Trophoblast cell (in vitro differentiated cells and primary cell): ENCODE data around the gene GLG1.

ENCODE experiments used
- DNase-seq, 2 donors: peaks; one replicate each; pipeline ENCODE4 v3.0.0-alpha.2; 2016
- H2AFZ ChIP-seq: 2 replicates; pipeline ENCODE4 v1.6.1; 2013; ENCODE audit warnings: low read length, moderate library complexity, mild to moderate bottlenecking; ENCODE audit not compliant: insufficient read depth, poor library complexity
- H2AK5ac ChIP-seq: 2 replicates; pipeline ENCODE4 v1.6.1; 2013; ENCODE audit warnings: mild to moderate bottlenecking, low read length
- H2BK120ac ChIP-seq: 2 replicates; pipeline ENCODE4 v1.6.1; 2013; ENCODE audit warnings: low read length, mild to moderate bottlenecking, moderate library complexity; ENCODE audit not compliant: insufficient read depth, poor library complexity
- H2BK12ac ChIP-seq: 2 replicates; pipeline ENCODE4 v1.6.1; 2013; ENCODE audit warnings: mild to moderate bottlenecking, low read length, moderate library complexity
- H2BK5ac ChIP-seq: 2 replicates; pipeline ENCODE4 v1.6.1; 2013; ENCODE audit warnings: low read length, low read depth, moderate library complexity, mild to moderate bottlenecking; ENCODE audit not compliant: poor library complexity
- H3K14ac ChIP-seq: 2 replicates; pipeline ENCODE4 v1.6.1; 2013; ENCODE audit warnings: mild to moderate bottlenecking, low read length
- H3K18ac ChIP-seq: 2 replicates; pipeline ENCODE4 v1.6.1; 2013; ENCODE audit warnings: mild to moderate bottlenecking, low read length
- H3K23ac ChIP-seq: 2 replicates; pipeline ENCODE4 v1.6.1; 2013; ENCODE audit warnings: low read length
- H3K27ac ChIP-seq: 2 replicates; pipeline ENCODE4 v1.5.1; 2013; ENCODE audit warnings: low read depth, mild to moderate bottlenecking, inconsistent platforms, low read length, moderate library complexity
- H3K27me3 ChIP-seq: 2 replicates; pipeline ENCODE4 v1.6.1; 2013; ENCODE audit warnings: inconsistent platforms, mild to moderate bottlenecking, low read length, moderate library complexity; ENCODE audit not compliant: insufficient read depth
- H3K36me3 ChIP-seq, 2 experiments: 1 replicate in 1 of 2; 2 replicates in 1 of 2; pipeline ENCODE4 v1.6.1; 2013; ENCODE audit warnings: low read length in 2 of 2, mild to moderate bottlenecking in 2 of 2, moderate library complexity in 1 of 2; ENCODE audit not compliant: insufficient read depth in 2 of 2, control insufficient read depth in 1 of 2
- H3K4ac ChIP-seq: 2 replicates; pipeline ENCODE4 v1.6.1; 2013; ENCODE audit warnings: low read depth, mild to moderate bottlenecking, low read length, moderate library complexity
- H3K4me1 ChIP-seq, 2 experiments: 1 replicate in 1 of 2; 2 replicates in 1 of 2; pipeline ENCODE4 v1.6.1; 2013; ENCODE audit warnings: low read length in 2 of 2, mild to moderate bottlenecking in 2 of 2, moderate library complexity in 1 of 2; ENCODE audit not compliant: insufficient read depth in 2 of 2, control insufficient read depth in 1 of 2
- H3K4me2 ChIP-seq: 2 replicates; pipeline ENCODE4 v1.6.1; 2013; ENCODE audit warnings: inconsistent platforms, mild to moderate bottlenecking, low read length, moderate library complexity
- H3K4me3 ChIP-seq: 2 replicates; pipeline ENCODE4 v1.5.1; 2013; ENCODE audit warnings: mild to moderate bottlenecking, low read depth, low read length, inconsistent platforms
- H3K79me1 ChIP-seq: one replicate; pipeline ENCODE4 v1.6.1; 2013; ENCODE audit warnings: low read length
- H3K79me2 ChIP-seq: 2 replicates; pipeline ENCODE4 v1.6.1; 2013; ENCODE audit warnings: low read length, mild to moderate bottlenecking; ENCODE audit not compliant: control insufficient read depth, insufficient read depth, poor library complexity
- H3K9ac ChIP-seq: 2 replicates; pipeline ENCODE4 v1.6.1; 2013; ENCODE audit warnings: mild to moderate bottlenecking, low read length
- H3K9me3 ChIP-seq: 2 replicates; pipeline ENCODE4 v1.6.1; 2013; ENCODE audit warnings: low read depth, mild to moderate bottlenecking, control low read depth, inconsistent platforms, low read length; ENCODE audit not compliant: insufficient read depth
- H4K12ac ChIP-seq: 2 replicates; pipeline ENCODE4 v1.6.1; 2013; ENCODE audit warnings: low read depth, mild to moderate bottlenecking, low read length, moderate library complexity
- H4K8ac ChIP-seq: 2 replicates; pipeline ENCODE4 v1.6.1; 2013; ENCODE audit warnings: low read depth, mild to moderate bottlenecking, low read length, moderate library complexity
- H4K91ac ChIP-seq: one replicate; pipeline ENCODE4 v1.6.1; 2013; ENCODE audit warnings: low read depth, mild to moderate bottlenecking, low read length, moderate library complexity
- WGBS: extraction: QIAGEN DNeasy Blood & Tissue Kit; methylation state at CpG from one replicate; pipeline ENCODE4 v1.1.7; 2013; ENCODE audit warnings: missing lambda C conversion rate; ENCODE audit not compliant: insufficient read length, insufficient coverage; ENCODE audit errors: extremely low coverage; 5-methylcytosine and 5-hydroxymethylcytosine counted together

Gene GLG1

GRCh38 chr16:74474416-74474815, 132.5 kb downstream of the GLG1 start:
- Histone ChIP-seq H4K91ac (no peak overlapping the region), H3K4me3 (no peak overlapping the region), H3K9me3 (no peaks in the 10 kb centered on the region), H2AK5ac (no peak overlapping the region), H3K4me1 (peaks cover 0 to 1% of the 10 kb centered on the region in 2 experiments), H3K4me2 (no peak overlapping the region), H3K27me3 (no peaks in the 10 kb centered on the region), H3K79me1 (no peaks in the 10 kb centered on the region), H3K23ac (no peak overlapping the region), H4K12ac (no peak overlapping the region), H2BK120ac (no peak overlapping the region), H2BK12ac (no peak overlapping the region), H4K8ac (no peak overlapping the region), H2AFZ (no peak overlapping the region), H3K36me3 (peaks cover 11 to 30% of the 10 kb centered on the region in 2 experiments), H3K79me2 (no peaks in the 10 kb centered on the region), H3K4ac (no peak overlapping the region), H3K27ac (no peak overlapping the region), H3K9ac (no peak overlapping the region), H2BK5ac (no peak overlapping the region), H3K14ac (no peak overlapping the region), H3K18ac (no peak overlapping the region)
- WGBS, result no CpG with 5 or more reads among the region's 1 CpG
- no peak for DNase-seq

GRCh38 chr16:74472540-74472939, 134.4 kb downstream of the GLG1 start:
- no peak overlapping the region for H2AK5ac ChIP-seq
- H2BK5ac ChIP-seq, result no peak overlapping the region
- DNase-seq, result no peak
- WGBS, result no CpG with 5 or more reads among the region's 3 CpGs
- no peak overlapping the region for H3K14ac ChIP-seq
- no peak overlapping the region for H2AFZ ChIP-seq
- no peak overlapping the region for H3K27ac ChIP-seq
- no peak overlapping the region for H4K8ac ChIP-seq
- H3K4me3 ChIP-seq, result no peak overlapping the region
- no peak overlapping the region for H3K9ac ChIP-seq
- H4K12ac ChIP-seq, result no peak overlapping the region
- peaks cover 2% of the 10 kb centered on the region for H3K9me3 ChIP-seq
- no peaks in the 10 kb centered on the region for H3K79me2 ChIP-seq
- H3K4me2 ChIP-seq, result no peak overlapping the region
- no peak overlapping the region for H2BK12ac ChIP-seq
- no peaks in the 10 kb centered on the region for H3K27me3 ChIP-seq
- H3K4ac ChIP-seq, result no peak overlapping the region
- H3K18ac ChIP-seq, result no peak overlapping the region
- H3K79me1 ChIP-seq, result no peaks in the 10 kb centered on the region
- H2BK120ac ChIP-seq, result no peak overlapping the region
- no peak overlapping the region for H3K23ac ChIP-seq
- no peaks in the 10 kb centered on the region for H3K4me1 ChIP-seq
- no peak overlapping the region for H4K91ac ChIP-seq
- peaks cover 20 to 44% of the 10 kb centered on the region in 2 experiments for H3K36me3 ChIP-seq

- no peak overlapping the region for H2AK5ac ChIP-seq
- H4K8ac ChIP-seq, result no peak overlapping the region
Measured at GRCh38 chr16:74472010-74472409, 134.9 kb downstream of the GLG1 start.

GRCh38 chr16:74469946-74470478, 136.9 kb downstream of the GLG1 start:
- H3K4me1 ChIP-seq, result no peaks in the 10 kb centered on the region
- no peak overlapping the region for H3K18ac ChIP-seq
- peaks cover 23 to 49% of the 10 kb centered on the region in 2 experiments for H3K36me3 ChIP-seq
- H2BK5ac ChIP-seq, result no peak overlapping the region
- no peak overlapping the region for H3K4me2 ChIP-seq
- H3K27me3 ChIP-seq, result no peaks in the 10 kb centered on the region
- H3K4ac ChIP-seq, result no peak overlapping the region
- H3K79me2 ChIP-seq, result no peaks in the 10 kb centered on the region
- no peak overlapping the region for H3K27ac ChIP-seq
- DNase-seq, result no peak
- H3K4me3 ChIP-seq, result no peak overlapping the region
- H4K12ac ChIP-seq, result no peak overlapping the region
- H3K9me3 ChIP-seq, result peaks cover 2% of the 10 kb centered on the region
- H2BK12ac ChIP-seq, result no peak overlapping the region
- H2AFZ ChIP-seq, result no peak overlapping the region
- no peak overlapping the region for H3K23ac ChIP-seq
- H2BK120ac ChIP-seq, result no peak overlapping the region
- no peak overlapping the region for H2AK5ac ChIP-seq
- no peak overlapping the region for H4K91ac ChIP-seq
- H3K79me1 ChIP-seq, result no peaks in the 10 kb centered on the region
- no peak overlapping the region for H3K9ac ChIP-seq
- H4K8ac ChIP-seq, result no peak overlapping the region
- no peak overlapping the region for H3K14ac ChIP-seq
- no CpG with 5 or more reads among the region's 6 CpGs for WGBS

More at GRCh38 chr16:74472010-74472409, 134.9 kb downstream of the GLG1 start:
- Histone ChIP-seq H2BK120ac (no peak overlapping the region), H3K9ac (no peak overlapping the region), H3K23ac (no peak overlapping the region), H3K36me3 (peaks cover 18 to 45% of the 10 kb centered on the region in 2 experiments), H2AFZ (no peak overlapping the region), H2BK12ac (no peak overlapping the region), H3K79me1 (no peaks in the 10 kb centered on the region), H3K4ac (no peak overlapping the region), H3K18ac (no peak overlapping the region), H4K12ac (no peak overlapping the region), H3K4me1 (no peaks in the 10 kb centered on the region), H3K79me2 (no peaks in the 10 kb centered on the region), H4K91ac (no peak overlapping the region), H3K14ac (no peak overlapping the region), H3K4me2 (no peak overlapping the region), H3K9me3 (peaks cover 2% of the 10 kb centered on the region), H2BK5ac (no peak overlapping the region), H3K27ac (no peak overlapping the region), H3K4me3 (no peak overlapping the region), H3K27me3 (no peaks in the 10 kb centered on the region)
- no peak for DNase-seq
- no CpG with 5 or more reads among the region's 3 CpGs for WGBS
